ENCODE results near the gene TACO1. TPM values are rescaled to one million over a fixed set of nuclear protein-coding genes. Genes with fewer than 3 reads are reported as not detected.

TACO1 gene
- total RNA-seq, 2 experiments from 2014 or later: 22.9 to 24.5 TPM

Other genes starting within 250 kb of the TACO1 start
- 1 to 10 TPM; 2.0 to 2.4 TPM for gene CYB561, start 154.6 kb upstream of the TACO1 start, total RNA-seq
- gene ACE, start 123.8 kb upstream of the TACO1 start, total RNA-seq: under 1 TPM in 1 of 2 experiments, not detected in 1; 0.18 TPM
- not detected for gene KCNH6, start 77.5 kb upstream of the TACO1 start, total RNA-seq
- gene DCAF7, start 50.4 kb upstream of the TACO1 start, total RNA-seq: 100 to 1,000 TPM; 127 TPM
- gene MAP3K3, start 21.5 kb downstream of the TACO1 start, total RNA-seq: 10 to 100 TPM; 31.4 to 32.8 TPM
- gene LIMD2, start 99.2 kb downstream of the TACO1 start, total RNA-seq: 100 to 1,000 TPM; 308 to 309 TPM
- 10 to 100 TPM; 46.0 to 49.9 TPM for gene STRADA, start 140.9 kb downstream of the TACO1 start, total RNA-seq
- 10 to 100 TPM; 59.4 to 61.1 TPM for gene CCDC47, start 172.7 kb downstream of the TACO1 start, total RNA-seq
- 100 to 1,000 TPM; 106 to 116 TPM for gene DDX42, start 173.3 kb downstream of the TACO1 start, total RNA-seq
- 100 to 1,000 TPM; 176 to 179 TPM for gene PSMC5, start 226.5 kb downstream of the TACO1 start, total RNA-seq
- gene FTSJ3, start 226.8 kb downstream of the TACO1 start, total RNA-seq: 10 to 100 TPM; 58.7 to 62.2 TPM
- gene SMARCD2, start 241.8 kb downstream of the TACO1 start, total RNA-seq: 100 to 1,000 TPM; 130 to 136 TPM

All from activated CD8-positive, alpha-beta T cell treated with anti-CD3 and anti-CD28 coated beads, Interleukin-2, amount 10 ng/mL, durations not matched to agents 7 days and 5 days (primary cell).